Astrocyte (in vitro differentiated cells and primary cell): Measurements from ENCODE around the gene SSH2.

Experiments used
- EZH2 ChIP-seq: IDR thresholded peaks from 2 replicates; pipeline ENCODE4 v1.6.1; 2012; ENCODE audit warnings: mild to moderate bottlenecking, low read length, inconsistent platforms; ENCODE audit not compliant: insufficient read depth
- TF ChIP-seq, protein P1 (sequence below): IDR thresholded peaks from 2 replicates; pipeline ENCODE4 v1.5.1; 2011; ENCODE audit warnings: low read depth, mild to moderate bottlenecking, inconsistent platforms, low read length, moderate library complexity; ENCODE audit not compliant: insufficient read depth

DNA sequence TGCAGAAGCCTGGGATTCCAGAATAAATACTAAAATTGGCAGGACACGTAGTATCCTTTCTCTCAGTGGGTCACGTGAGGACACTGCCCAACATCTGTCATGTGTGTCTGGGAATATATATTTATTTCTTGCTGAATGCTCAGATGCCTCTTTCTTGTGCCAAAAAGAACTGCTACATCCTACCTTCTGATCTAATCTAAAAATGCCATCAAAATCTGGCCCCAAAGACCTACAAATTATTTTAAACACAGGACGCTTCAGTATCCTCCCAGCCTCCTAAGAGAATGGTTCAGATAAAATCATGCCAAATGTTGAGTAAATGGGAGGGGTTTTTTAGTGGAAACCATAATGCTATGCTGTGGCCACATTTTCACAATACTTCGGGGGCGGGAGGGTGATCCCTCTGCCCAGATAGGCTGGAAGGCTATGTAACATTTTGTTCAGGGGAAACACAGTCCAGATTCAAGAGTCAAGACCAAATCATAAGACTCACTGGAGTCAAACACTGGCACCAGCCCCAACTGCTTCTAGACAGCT is 284.4 kb downstream of the SSH2 start:
- TF ChIP-seq, protein P1, sequence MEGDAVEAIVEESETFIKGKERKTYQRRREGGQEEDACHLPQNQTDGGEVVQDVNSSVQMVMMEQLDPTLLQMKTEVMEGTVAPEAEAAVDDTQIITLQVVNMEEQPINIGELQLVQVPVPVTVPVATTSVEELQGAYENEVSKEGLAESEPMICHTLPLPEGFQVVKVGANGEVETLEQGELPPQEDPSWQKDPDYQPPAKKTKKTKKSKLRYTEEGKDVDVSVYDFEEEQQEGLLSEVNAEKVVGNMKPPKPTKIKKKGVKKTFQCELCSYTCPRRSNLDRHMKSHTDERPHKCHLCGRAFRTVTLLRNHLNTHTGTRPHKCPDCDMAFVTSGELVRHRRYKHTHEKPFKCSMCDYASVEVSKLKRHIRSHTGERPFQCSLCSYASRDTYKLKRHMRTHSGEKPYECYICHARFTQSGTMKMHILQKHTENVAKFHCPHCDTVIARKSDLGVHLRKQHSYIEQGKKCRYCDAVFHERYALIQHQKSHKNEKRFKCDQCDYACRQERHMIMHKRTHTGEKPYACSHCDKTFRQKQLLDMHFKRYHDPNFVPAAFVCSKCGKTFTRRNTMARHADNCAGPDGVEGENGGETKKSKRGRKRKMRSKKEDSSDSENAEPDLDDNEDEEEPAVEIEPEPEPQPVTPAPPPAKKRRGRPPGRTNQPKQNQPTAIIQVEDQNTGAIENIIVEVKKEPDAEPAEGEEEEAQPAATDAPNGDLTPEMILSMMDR = no peak
- TF ChIP-seq EZH2 = no peak
